Activated naive CD4-positive, alpha-beta T cell treated with anti-CD3 and anti-CD28 coated beads for 36 hours (primary cell): Measurements from ENCODE around the gene CDT1. TPM values are rescaled to one million over a fixed set of nuclear protein-coding genes. Genes with fewer than 3 reads are reported as not detected.

Experiments used
- CTCF ChIA-PET: fragments of 350-600 bp; sonication (Branson Sonifier 250); formaldehyde crosslinking; loops from one replicate; lab custom pipeline; 2021; ENCODE audit warnings: antibody characterized with exemption; lab: Charles Lee
- DNase-seq: peaks from one replicate; pipeline ENCODE4 v3.0.0-alpha.2; 2020
- H3K27ac Mint-ChIP-seq: one replicate; pipeline ENCODE4 v1.8.0; 2021; ENCODE audit warnings: mild to moderate bottlenecking, mixed read lengths
- H3K27me3 Mint-ChIP-seq: one replicate; pipeline ENCODE4 v1.8.0; 2021; ENCODE audit warnings: low read depth, mixed read lengths
- H3K36me3 Mint-ChIP-seq: one replicate; pipeline ENCODE4 v1.8.0; 2021; ENCODE audit warnings: low read depth, mixed read lengths
- H3K4me1 Mint-ChIP-seq: one replicate; pipeline ENCODE4 v1.8.0; 2021; ENCODE audit warnings: low read depth, mixed read lengths
- H3K4me3 Mint-ChIP-seq: one replicate; pipeline ENCODE4 v1.8.0; 2021; ENCODE audit warnings: mild to moderate bottlenecking, moderate library complexity, mixed read lengths
- H3K9me3 Mint-ChIP-seq: one replicate; pipeline ENCODE4 v1.8.0; 2021; ENCODE audit warnings: mixed read lengths
- intact Hi-C: fragments of 100-400 bp; cut with micrococcal nuclease; formaldehyde crosslinking; loops from one replicate; pipeline ENCODE4 v1.15.1; 2023
- total RNA-seq, 2 experiments: library from RNA; stranded (reverse); gene quantifications; one replicate each; pipeline ENCODE4 v1.2.3, GENCODE V29; 2021

The CDT1 gene
- total RNA-seq, 2 experiments from 2014 or later: 223 to 231 TPM

DNA sequence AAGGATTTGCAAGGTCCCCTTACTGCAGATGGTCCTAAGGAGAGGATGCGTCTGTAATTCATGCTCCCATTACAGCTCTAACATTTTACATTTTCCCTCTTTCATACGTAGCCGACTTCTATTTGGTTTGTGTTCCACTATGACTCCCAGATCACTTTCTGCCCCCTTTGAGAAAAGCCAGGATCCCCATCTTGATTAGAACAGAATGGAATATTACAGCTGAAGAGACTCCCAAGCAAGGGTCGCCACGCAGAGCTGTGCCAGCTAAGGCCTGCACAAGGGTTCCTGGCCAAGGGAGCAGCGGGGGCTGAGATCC is 3.4 kb upstream of the CDT1 start:
- CTCF ChIA-PET: interaction anchor here (1.2 to 3.1 kb wide), 3 partner anchors 19 to 63 kb away, joined by 4 to 16 read pairs (median 5); no protein-coding TSS in a partner anchor
- peaks cover 14% of the 10 kb centered on the region for H3K36me3 Mint-ChIP-seq
- peak overlapping the region; percentile 14 for H3K4me3 Mint-ChIP-seq
- no peak for DNase-seq
- intact Hi-C loops: loop anchor here (5.0 kb wide), 2 partner anchors 98 to 118 kb away; no protein-coding TSS in a partner anchor
- no peak overlapping the region for H3K27ac Mint-ChIP-seq
- peaks cover 21% of the 10 kb centered on the region for H3K4me1 Mint-ChIP-seq
- no peaks in the 10 kb centered on the region for H3K9me3 Mint-ChIP-seq
- H3K27me3 Mint-ChIP-seq: no peaks in the 10 kb centered on the region

DNA sequence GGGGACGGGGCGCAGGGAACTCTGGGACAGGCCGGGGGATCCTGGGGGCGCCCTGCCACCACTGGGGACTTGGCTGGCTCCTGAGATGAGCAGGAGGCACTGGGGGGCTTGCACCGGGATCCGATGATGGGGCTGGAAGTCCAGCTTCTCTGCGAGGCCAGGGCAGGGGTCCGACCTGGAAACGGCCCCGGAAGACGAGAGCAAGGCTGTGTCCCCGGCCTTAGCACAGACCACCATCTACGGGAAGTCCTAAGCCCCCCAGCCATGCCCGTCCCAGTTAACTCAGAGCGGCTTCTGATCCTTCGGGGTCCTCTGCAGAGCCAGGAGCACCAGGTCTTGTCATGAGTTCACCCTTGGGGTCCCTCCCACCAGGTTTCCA is 573 bp downstream of the CDT1 start:
- DNase-seq: no peak
- Mint-ChIP-seq H3K4me1 (peaks cover 37% of the 10 kb centered on the region), H3K27ac (peak overlapping the region; percentile 68), H3K36me3 (peaks cover 38% of the 10 kb centered on the region), H3K4me3 (peak overlapping the region; percentile 79), H3K9me3 (no peaks in the 10 kb centered on the region), H3K27me3 (no peaks in the 10 kb centered on the region)
- intact Hi-C loops: loop anchor here (5.0 kb wide), 2 partner anchors 102 to 122 kb away; no protein-coding TSS in a partner anchor
- CTCF ChIA-PET: no interaction called here

DNA sequence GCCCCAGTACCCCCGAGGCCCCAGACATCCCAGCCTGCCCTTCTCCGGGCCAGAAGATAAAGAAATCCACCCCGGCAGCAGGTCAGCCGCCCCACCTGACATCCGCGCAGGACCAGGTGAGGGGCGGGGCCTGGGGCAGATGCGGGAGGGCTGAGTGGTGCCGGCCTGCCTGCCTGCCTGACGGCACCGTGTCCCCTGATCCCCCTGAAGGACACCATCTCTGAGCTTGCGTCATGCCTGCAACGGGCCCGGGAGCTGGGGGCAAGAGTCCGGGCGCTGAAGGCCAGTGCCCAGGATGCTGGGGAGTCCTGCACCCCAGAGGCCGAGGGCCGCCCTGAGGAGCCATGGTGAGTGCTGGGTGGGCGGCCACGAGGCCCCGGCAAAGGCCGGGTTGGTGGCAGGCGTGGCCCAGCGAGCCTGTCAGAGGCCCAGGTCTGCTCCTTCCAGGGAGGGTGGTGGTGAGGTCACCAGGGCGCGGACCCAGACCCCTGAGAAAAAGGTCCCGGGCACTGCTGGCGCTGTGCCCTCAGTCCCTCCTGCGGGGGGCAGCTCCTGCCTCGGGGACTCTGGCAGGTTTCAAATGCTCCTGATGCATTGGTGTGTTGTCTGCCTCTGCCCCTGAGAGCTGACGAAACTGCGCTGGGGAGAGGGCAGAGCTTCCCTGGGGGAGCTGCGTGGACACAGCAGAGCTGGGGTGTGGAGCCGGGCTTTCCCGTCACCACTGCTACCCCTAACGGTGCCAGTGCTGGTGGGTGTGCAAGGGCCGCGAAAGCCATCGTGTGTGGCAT is 1.2 kb downstream of the CDT1 start:
- H3K4me3 Mint-ChIP-seq: peak overlapping the region; percentile 79
- H3K4me1 Mint-ChIP-seq: peaks cover 43% of the 10 kb centered on the region
- CTCF ChIA-PET: no interaction called here
- peaks cover 43% of the 10 kb centered on the region for H3K36me3 Mint-ChIP-seq
- intact Hi-C loops: loop anchor here (5.0 kb wide), 2 partner anchors 102 to 122 kb away; no protein-coding TSS in a partner anchor
- peak; percentile 56 for DNase-seq
- peak overlapping the region; percentile 68 for H3K27ac Mint-ChIP-seq
- H3K9me3 Mint-ChIP-seq: no peaks in the 10 kb centered on the region
- H3K27me3 Mint-ChIP-seq: no peaks in the 10 kb centered on the region

DNA sequence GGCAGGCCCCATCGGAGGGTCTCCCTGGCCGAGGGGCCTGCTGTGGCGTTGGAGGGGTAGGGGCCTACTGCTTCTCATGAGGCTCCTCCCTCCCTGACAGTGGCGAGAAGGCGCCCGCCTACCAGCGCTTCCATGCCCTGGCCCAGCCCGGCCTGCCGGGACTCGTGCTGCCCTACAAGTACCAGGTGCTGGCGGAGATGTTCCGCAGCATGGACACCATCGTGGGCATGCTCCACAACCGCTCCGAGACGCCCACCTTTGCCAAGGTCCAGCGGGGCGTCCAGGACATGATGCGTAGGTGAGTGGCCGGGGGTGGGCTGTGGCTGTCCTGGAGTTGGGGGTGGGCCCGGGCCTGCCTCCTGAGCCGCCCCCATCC is 1.7 kb downstream of the CDT1 start:
- no peak overlapping the region for H3K27ac Mint-ChIP-seq
- no peaks in the 10 kb centered on the region for H3K27me3 Mint-ChIP-seq
- peak overlapping the region; percentile 79 for H3K4me3 Mint-ChIP-seq
- intact Hi-C loops: no loop called here
- CTCF ChIA-PET: no interaction called here
- H3K36me3 Mint-ChIP-seq: peaks cover 49% of the 10 kb centered on the region
- no peaks in the 10 kb centered on the region for H3K9me3 Mint-ChIP-seq
- no peak for DNase-seq
- H3K4me1 Mint-ChIP-seq: peaks cover 44% of the 10 kb centered on the region

DNA sequence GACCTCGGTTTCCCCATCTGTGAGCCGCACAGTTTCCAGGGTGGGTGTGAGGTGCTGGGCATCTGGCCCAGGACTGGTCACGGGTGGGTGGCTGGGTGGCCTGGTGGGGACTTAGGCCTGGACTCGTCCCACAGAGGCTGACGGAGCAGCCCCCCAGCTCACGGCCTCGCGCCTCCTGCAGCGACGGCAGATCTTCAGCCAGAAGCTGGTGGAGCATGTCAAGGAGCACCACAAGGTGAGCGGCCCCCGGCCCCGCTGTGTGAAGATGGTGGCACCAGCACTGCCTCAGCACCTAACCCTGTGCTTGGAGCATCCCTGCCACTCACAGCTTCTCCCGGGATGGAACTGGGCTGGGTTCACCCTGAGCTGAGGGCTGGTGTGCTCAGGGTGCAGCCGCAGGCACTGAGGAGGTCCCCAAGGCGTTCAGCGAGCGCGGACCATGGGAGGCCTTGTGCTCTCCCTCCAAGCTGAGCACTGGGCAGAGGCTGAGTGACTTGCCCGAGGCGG is 2.4 kb downstream of the CDT1 start:
- CTCF ChIA-PET: no interaction called here
- peak overlapping the region; percentile 24 for H3K27ac Mint-ChIP-seq
- H3K36me3 Mint-ChIP-seq: peaks cover 55% of the 10 kb centered on the region
- peaks cover 38% of the 10 kb centered on the region for H3K4me1 Mint-ChIP-seq
- no peaks in the 10 kb centered on the region for H3K9me3 Mint-ChIP-seq
- no peak for DNase-seq
- intact Hi-C loops: no loop called here
- H3K27me3 Mint-ChIP-seq: no peaks in the 10 kb centered on the region
- H3K4me3 Mint-ChIP-seq: peak overlapping the region; percentile 41

DNA sequence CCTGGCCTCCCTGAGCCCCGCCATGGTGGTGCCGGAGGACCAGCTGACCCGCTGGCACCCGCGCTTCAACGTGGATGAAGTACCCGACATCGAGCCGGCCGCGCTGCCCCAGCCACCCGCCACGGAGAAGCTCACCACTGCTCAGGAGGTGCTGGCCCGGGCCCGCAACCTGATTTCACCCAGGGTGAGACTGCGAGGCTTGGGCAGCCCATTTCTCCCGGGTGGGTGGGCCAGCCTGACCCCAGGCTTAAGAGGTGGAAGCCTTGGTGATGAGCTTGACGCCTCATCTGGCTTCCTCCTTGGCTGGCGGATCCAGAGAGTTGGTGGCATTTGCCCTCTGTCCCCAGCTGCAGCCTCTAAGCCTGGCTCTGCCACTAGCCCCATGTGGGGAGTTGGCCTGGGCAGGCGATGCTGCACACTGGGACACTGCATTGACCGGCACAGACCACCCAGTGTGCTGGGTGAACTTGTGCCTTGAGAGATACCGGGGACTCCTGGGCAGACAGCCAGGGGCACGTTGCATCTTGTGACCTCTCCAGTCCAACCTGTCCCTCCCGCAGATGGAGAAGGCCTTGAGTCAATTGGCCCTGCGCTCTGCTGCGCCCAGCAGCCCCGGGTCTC is 3.0 kb downstream of the CDT1 start:
- H3K4me1 Mint-ChIP-seq: peaks cover 33% of the 10 kb centered on the region
- no peaks in the 10 kb centered on the region for H3K27me3 Mint-ChIP-seq
- intact Hi-C loops: no loop called here
- H3K27ac Mint-ChIP-seq: no peak overlapping the region
- peak overlapping the region; percentile 41 for H3K4me3 Mint-ChIP-seq
- H3K36me3 Mint-ChIP-seq: peaks cover 52% of the 10 kb centered on the region
- no peaks in the 10 kb centered on the region for H3K9me3 Mint-ChIP-seq
- DNase-seq: no peak
- CTCF ChIA-PET: no interaction called here

DNA sequence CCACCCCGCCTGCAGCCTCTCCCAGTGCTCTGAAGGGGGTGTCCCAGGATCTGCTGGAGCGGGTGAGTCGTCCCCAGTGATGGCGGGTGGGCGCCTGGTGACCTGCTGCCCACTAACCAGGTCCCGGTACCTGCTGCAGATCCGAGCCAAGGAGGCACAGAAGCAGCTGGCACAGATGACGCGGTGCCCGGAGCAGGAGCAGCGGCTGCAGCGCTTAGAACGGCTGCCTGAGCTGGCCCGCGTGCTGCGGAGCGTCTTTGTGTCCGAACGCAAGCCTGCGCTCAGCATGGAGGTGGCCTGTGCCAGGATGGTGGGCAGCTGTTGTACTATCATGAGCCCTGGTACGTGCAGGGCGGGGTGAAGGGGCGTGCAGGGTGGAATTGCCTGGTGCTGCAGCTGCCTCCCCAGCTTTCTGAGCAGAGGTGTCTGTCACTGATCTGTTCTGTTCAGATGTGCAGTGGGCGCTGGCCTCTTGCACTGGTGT is 3.6 kb downstream of the CDT1 start:
- Mint-ChIP-seq H3K9me3 (no peaks in the 10 kb centered on the region), H3K4me1 (peaks cover 31% of the 10 kb centered on the region), H3K27me3 (no peaks in the 10 kb centered on the region), H3K27ac (no peak overlapping the region), H3K4me3 (peak overlapping the region; percentile 38), H3K36me3 (peaks cover 49% of the 10 kb centered on the region)
- intact Hi-C loops: no loop called here
- CTCF ChIA-PET: no interaction called here
- no peak for DNase-seq

DNA sequence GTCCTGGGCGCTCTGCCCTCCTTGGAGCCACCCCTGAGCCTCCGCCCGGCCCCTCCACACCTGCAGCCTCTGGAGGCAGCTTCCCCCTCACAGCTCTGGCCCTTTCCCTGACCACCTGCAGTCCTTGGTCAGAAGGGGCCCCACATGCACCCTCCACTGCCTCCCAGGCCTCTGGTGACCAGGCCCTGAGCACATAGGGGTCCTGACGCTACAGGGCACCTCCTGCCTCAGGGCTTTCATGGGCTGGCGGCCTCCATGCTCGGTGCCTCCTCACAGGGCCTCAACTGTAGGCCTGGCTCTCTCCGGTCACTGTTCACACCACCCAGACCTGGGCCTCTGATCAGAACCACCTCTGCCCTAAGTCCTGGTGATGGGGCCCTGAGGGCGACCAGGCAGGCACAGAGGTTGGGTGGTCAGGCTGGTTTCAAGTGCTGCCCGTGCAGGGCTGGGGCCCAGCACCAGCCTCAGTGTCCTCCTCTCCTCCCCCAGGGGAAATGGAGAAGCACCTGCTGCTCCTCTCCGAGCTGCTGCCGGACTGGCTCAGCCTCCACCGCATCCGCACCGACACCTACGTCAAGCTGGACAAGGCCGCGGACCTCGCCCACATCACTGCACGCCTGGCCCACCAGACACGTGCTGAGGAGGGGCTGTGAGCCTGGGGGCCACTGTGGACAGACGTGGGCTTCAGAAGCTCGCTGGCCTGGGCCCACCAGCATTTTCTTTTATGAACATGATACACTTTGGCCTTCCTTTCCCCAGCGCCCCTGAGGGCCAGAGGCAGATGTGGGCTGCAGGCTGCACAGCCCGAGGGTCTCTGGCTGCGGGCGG is 4.3 kb downstream of the CDT1 start:
- CTCF ChIA-PET: no interaction called here
- H3K27me3 Mint-ChIP-seq: no peaks in the 10 kb centered on the region
- peak overlapping the region; percentile 13 for H3K27ac Mint-ChIP-seq
- no peak for DNase-seq
- H3K4me3 Mint-ChIP-seq: peak overlapping the region; percentile 32
- intact Hi-C loops: no loop called here
- peaks cover 49% of the 10 kb centered on the region for H3K36me3 Mint-ChIP-seq
- H3K9me3 Mint-ChIP-seq: no peaks in the 10 kb centered on the region
- H3K4me1 Mint-ChIP-seq: peaks cover 33% of the 10 kb centered on the region

DNA sequence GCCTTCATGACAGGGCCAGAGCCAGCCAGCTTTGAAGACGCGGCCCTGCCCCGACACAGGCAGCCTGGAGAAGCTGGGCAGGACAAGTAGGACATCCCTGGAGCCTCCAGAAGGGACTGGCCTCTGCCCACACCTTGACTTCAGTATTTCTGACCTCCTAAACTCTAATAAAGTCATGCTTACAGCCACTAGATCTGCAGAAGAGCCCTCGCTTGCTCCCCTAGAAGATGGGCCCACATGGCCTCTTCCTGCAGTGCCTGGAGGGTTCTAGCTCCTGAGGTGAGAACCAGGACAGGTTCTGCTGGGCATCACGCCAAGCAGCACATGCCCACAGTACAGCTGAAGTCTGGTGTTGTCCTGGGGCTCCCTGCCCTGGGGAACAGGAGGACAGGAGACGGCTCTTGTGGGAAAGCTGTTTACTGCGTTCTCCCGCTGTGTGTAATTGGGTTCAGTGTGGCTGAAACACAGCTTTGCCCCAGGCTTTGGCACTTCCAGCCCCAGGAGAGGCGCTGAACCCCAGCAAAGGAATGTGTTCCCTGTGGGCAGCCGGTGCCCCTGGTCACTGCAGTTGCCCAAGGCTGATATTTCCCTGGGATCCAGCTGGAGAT is 5.6 kb downstream of the CDT1 start:
- peak; percentile 30 for DNase-seq
- intact Hi-C loops: no loop called here
- peak overlapping the region; percentile 97 for H3K4me3 Mint-ChIP-seq
- peaks cover 49% of the 10 kb centered on the region for H3K36me3 Mint-ChIP-seq
- H3K9me3 Mint-ChIP-seq: no peaks in the 10 kb centered on the region
- H3K27me3 Mint-ChIP-seq: no peaks in the 10 kb centered on the region
- CTCF ChIA-PET: interaction anchor here (1.2 to 2.5 kb wide), 3 partner anchors 13 to 72 kb away, joined by 3 to 13 read pairs (median 7); no protein-coding TSS in a partner anchor
- H3K4me1 Mint-ChIP-seq: peaks cover 33% of the 10 kb centered on the region
- peak overlapping the region; percentile 85 for H3K27ac Mint-ChIP-seq

DNA sequence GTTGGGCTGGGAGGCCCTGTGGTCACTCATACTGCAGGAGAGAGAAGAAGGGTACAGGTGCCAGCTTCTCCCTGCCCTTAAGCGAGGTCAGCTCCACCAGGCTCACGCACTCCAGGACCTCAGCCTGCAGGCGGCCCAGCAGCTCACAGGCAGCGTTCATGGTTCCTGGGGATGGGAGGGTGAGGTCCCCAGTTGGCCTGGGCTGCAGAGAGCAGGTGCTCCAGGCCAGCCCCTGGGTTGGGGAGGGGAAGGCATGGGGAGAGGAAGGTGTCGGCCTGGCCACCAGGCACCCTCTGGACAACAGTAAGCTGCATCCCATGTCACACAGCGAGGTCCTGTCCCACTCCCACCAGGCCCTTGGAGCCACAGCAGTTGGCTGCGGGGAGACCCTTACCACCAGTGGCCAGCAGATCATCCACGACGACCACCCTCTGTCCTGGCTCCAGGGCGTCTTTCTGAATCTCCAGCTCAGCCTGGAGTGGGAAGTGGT is 6.1 kb downstream of the CDT1 start:
- Mint-ChIP-seq H3K27me3 (no peaks in the 10 kb centered on the region), H3K36me3 (peaks cover 44% of the 10 kb centered on the region), H3K4me1 (peaks cover 32% of the 10 kb centered on the region), H3K4me3 (peak overlapping the region; percentile 97), H3K9me3 (no peaks in the 10 kb centered on the region), H3K27ac (peak overlapping the region; percentile 85)
- CTCF ChIA-PET: interaction anchor here (0.9 to 2.5 kb wide), 6 partner anchors 13 to 73 kb away, joined by 3 to 13 read pairs (median 5); no protein-coding TSS in a partner anchor
- intact Hi-C loops: loop anchor here (5.0 kb wide), 2 partner anchors 128 to 288 kb away; no protein-coding TSS in a partner anchor
- no peak for DNase-seq

DNA sequence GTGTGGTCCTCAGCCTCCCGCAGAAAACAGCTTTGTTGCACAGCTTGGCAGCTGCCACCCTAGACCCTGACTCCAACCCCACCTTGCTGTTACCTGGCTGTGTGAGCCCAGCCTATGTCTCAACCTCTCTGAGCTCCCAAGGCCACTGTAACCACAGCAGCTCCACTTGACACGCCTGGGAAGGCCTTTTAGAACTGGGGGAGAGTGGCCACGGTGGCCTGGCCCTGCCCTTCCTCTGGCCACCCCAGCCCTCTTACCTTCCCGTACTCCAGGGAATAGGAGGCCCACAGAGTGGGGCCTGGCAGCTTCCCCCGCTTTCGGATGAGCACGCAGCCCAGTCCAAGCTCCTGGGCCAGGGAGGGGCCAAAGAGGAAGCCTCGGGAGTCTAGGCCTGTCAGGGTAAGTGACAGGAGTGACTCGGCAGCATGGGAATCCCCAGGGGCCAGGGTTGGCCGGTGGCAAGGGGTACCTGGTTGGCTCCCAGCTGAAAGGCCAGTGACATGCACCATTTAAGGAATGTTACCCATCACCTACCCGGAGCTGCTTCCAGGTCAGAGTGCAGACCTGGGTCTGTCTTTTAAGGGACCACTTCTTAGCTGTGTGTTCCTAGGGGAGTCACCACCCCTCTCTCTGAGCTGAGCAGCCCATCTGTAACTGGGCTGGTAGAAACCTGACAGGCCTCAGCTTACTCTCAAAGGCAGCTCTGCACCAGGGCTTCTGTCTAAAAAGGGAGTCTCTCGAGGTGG is 6.8 kb downstream of the CDT1 start:
- CTCF ChIA-PET: interaction anchor here (0.5 to 2.5 kb wide), 8 partner anchors 14 to 103 kb away, joined by 3 to 13 read pairs (median 4); no protein-coding TSS in a partner anchor
- Mint-ChIP-seq H3K4me1 (peaks cover 32% of the 10 kb centered on the region), H3K36me3 (peaks cover 42% of the 10 kb centered on the region), H3K9me3 (no peaks in the 10 kb centered on the region), H3K27me3 (no peaks in the 10 kb centered on the region), H3K4me3 (peak overlapping the region; percentile 97), H3K27ac (peak overlapping the region; percentile 85)
- peak; percentile 73 for DNase-seq
- intact Hi-C loops: loop anchor here (5.0 kb wide), 2 partner anchors 127 to 287 kb away; no protein-coding TSS in a partner anchor
